Activated B cell treated with CpG ODN at 0.5 μM for 24 hours (primary cell): Measurements from ENCODE around the gene NOS1AP. TPM values are rescaled to one million over a fixed set of nuclear protein-coding genes. Genes with fewer than 3 reads are reported as not detected.
"Not testable (repeated sequence)": the region's sequence is repeated elsewhere in the genome, so short reads cannot be mapped to it uniquely, and the experiment has no call there.

Experiments used
- ATAC-seq: fragments of 200-7000 bp; cut with Tn5 transposase; one replicate; pipeline ENCODE4 v1.10.0; 2021; ENCODE audit warnings: low read depth, mild to moderate bottlenecking, moderate library complexity
- CTCF ChIA-PET: fragments of 350-600 bp; sonication (Branson Sonifier 250); formaldehyde crosslinking; loops from one replicate; lab custom pipeline; 2021; ENCODE audit warnings: antibody characterized with exemption; lab: Charles Lee
- POLR2A ChIA-PET: fragments of 350-600 bp; sonication (Branson Sonifier 250); formaldehyde crosslinking; loops from one replicate; lab custom pipeline; 2021; ENCODE audit warnings: antibody characterized with exemption; lab: Charles Lee
- DNase-seq: peaks from one replicate; pipeline ENCODE4 v3.0.0; 2022
- H3K27ac Mint-ChIP-seq: one replicate; pipeline ENCODE4 v1.8.0; 2020; ENCODE audit warnings: mixed read lengths
- H3K27me3 Mint-ChIP-seq: one replicate; pipeline ENCODE4 v1.8.0; 2021; ENCODE audit warnings: mixed read lengths
- H3K36me3 Mint-ChIP-seq: one replicate; pipeline ENCODE4 v1.8.0; 2021; ENCODE audit warnings: low read depth, mixed read lengths
- H3K4me1 Mint-ChIP-seq: one replicate; pipeline ENCODE4 v1.8.0; 2021; ENCODE audit warnings: mixed read lengths
- H3K4me3 Mint-ChIP-seq: one replicate; pipeline ENCODE4 v1.8.0; 2020; ENCODE audit warnings: mild to moderate bottlenecking, mixed read lengths
- H3K9me3 Mint-ChIP-seq: one replicate; pipeline ENCODE4 v1.8.0; 2020; ENCODE audit warnings: mixed read lengths
- CTCF ChIP-seq: fragments of 200-600 bp; IDR thresholded peaks from one replicate; pipeline ENCODE4 v1.8.0; 2022; ENCODE audit warnings: antibody characterized with exemption, mild to moderate bottlenecking
- intact Hi-C: fragments of 100-400 bp; cut with micrococcal nuclease; formaldehyde crosslinking; loops from one replicate; pipeline ENCODE4 v1.15.1; 2024
- total RNA-seq: library from RNA; stranded (reverse); gene quantifications from 2 replicates; pipeline ENCODE4 v1.2.3, GENCODE V29; 2022

The NOS1AP gene
- total RNA-seq, 1 donor from 2014 or later: not detected

- Mint-ChIP-seq H3K9me3 (peaks cover 6% of the 10 kb centered on the region), H3K4me3 (no peak overlapping the region), H3K27me3 (peaks cover 46% of the 10 kb centered on the region), H3K27ac (no peak overlapping the region), H3K4me1 (no peaks in the 10 kb centered on the region), H3K36me3 (no peaks in the 10 kb centered on the region)
- POLR2A ChIA-PET: no interaction called here
- intact Hi-C loops: no loop called here
- CTCF ChIA-PET: no interaction called here
- DNase-seq (no peak), ATAC-seq (no peak)
- no peak for TF ChIP-seq CTCF
These were observed 29.5 kb upstream of the NOS1AP start for GRCh38 chr1:162040001-162040400.

GRCh38 chr1:162040657-162041056, 28.8 kb upstream of the NOS1AP start:
- CTCF ChIA-PET: interaction anchor here (0.7 to 1.4 kb wide), 2 partner anchors 10 to 16 kb away, joined by 3 read pairs; no protein-coding TSS in a partner anchor
- intact Hi-C loops: no loop called here
- no peak for TF ChIP-seq CTCF
- Mint-ChIP-seq H3K36me3 (no peaks in the 10 kb centered on the region), H3K9me3 (peaks cover 6% of the 10 kb centered on the region), H3K27me3 (peaks cover 46% of the 10 kb centered on the region), H3K27ac (no peak overlapping the region), H3K4me3 (no peak overlapping the region), H3K4me1 (no peaks in the 10 kb centered on the region)
- POLR2A ChIA-PET: no interaction called here
- ATAC-seq (no peak), DNase-seq (no peak)

- peaks cover 34% of the 10 kb centered on the region for H3K27me3 Mint-ChIP-seq
- POLR2A ChIA-PET: no interaction called here
- no peak for ATAC-seq
These were observed 27.1 kb upstream of the NOS1AP start for GRCh38 chr1:162042361-162042760.

DNA sequence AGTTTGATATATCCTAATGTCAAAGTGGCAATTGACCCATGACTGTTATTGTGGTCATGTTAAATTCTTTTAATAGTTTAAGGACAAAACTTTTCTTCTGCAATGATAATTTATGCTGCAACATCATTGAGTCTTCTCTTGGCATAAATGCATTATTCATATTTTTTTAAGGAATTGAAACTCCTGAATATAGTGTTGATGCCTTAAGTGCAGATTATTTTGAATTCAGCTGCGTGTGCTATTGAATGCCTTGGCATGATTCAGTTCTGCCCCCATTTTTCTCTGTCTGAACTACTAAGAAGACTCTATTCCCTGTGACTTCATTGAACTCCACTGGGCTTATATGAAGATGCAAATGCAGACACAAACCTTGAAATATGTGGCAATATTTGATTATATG, 22.6 kb upstream of the NOS1AP start:
- H3K4me1 Mint-ChIP-seq: no peaks in the 10 kb centered on the region
- H3K27ac Mint-ChIP-seq: no peak overlapping the region
- ChIA-PET POLR2A (no interaction called here), CTCF (no interaction called here)
- H3K27me3 Mint-ChIP-seq: peaks cover 22% of the 10 kb centered on the region
- peaks cover 5% of the 10 kb centered on the region for H3K9me3 Mint-ChIP-seq
- H3K4me3 Mint-ChIP-seq: no peak overlapping the region
- DNase-seq (no peak), ATAC-seq (no peak)
- TF ChIP-seq CTCF: no peak
- H3K36me3 Mint-ChIP-seq: no peaks in the 10 kb centered on the region
- intact Hi-C loops: no loop called here

More at GRCh38 chr1:162042361-162042760, 27.1 kb upstream of the NOS1AP start:
- no peak overlapping the region for H3K27ac Mint-ChIP-seq
- H3K4me1 Mint-ChIP-seq: no peaks in the 10 kb centered on the region
- intact Hi-C loops: no loop called here
- CTCF ChIA-PET: no interaction called here
- no peak overlapping the region for H3K4me3 Mint-ChIP-seq
- no peak for TF ChIP-seq CTCF
- H3K36me3 Mint-ChIP-seq: no peaks in the 10 kb centered on the region
- DNase-seq: no peak
- peaks cover 6% of the 10 kb centered on the region for H3K9me3 Mint-ChIP-seq

GRCh38 chr1:162053949-162054348, 15.5 kb upstream of the NOS1AP start:
- H3K27ac Mint-ChIP-seq, DNase-seq, ATAC-seq, intact Hi-C loops, POLR2A ChIA-PET, H3K36me3 Mint-ChIP-seq, CTCF ChIA-PET, H3K4me1 Mint-ChIP-seq, H3K4me3 Mint-ChIP-seq, H3K9me3 Mint-ChIP-seq: not testable (repeated sequence)
- H3K27me3 Mint-ChIP-seq: peaks cover 19% of the 10 kb centered on the region

DNA sequence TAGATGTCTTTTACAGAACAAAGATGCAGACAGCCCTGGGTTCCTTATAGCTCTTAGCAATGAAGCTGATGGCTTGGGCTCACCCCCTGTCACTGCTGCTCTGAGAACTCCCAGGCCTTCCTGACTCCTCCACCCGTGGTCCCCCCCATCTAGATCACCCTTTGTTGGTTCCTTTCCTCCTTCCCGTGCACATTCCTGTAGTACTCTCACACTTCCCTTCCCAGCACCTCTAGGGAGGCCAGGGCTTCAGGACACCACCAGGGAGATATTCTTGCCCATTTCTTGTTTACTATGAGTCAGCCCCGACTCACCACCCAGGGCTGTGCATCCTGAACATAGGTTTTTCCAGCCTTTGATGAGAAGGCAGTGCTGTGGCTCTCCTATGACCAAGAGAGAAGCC, 14.4 kb upstream of the NOS1AP start:
- no peak for DNase-seq
- intact Hi-C loops: loop anchor here (5.0 kb wide), 1 partner anchor 792 kb away; no protein-coding TSS in a partner anchor
- ChIA-PET CTCF (interaction anchor here (0.7 kb wide), 1 partner anchor 516 kb away, joined by 3 read pairs; no protein-coding TSS in a partner anchor), POLR2A (no interaction called here)
- peaks cover 22% of the 10 kb centered on the region for H3K27me3 Mint-ChIP-seq
- ATAC-seq: no peak
- H3K4me1 Mint-ChIP-seq: no peaks in the 10 kb centered on the region
- no peak overlapping the region for H3K27ac Mint-ChIP-seq
- TF ChIP-seq CTCF: no peak
- H3K9me3 Mint-ChIP-seq: no peaks in the 10 kb centered on the region
- H3K36me3 Mint-ChIP-seq: no peaks in the 10 kb centered on the region
- no peak overlapping the region for H3K4me3 Mint-ChIP-seq
